Mucosa of descending colon (tissue), 3 donors: ENCODE results near the gene ODC1. TPM values are rescaled to one million over a fixed set of nuclear protein-coding genes. Genes with fewer than 3 reads are reported as not detected.

Source experiments
- ATAC-seq: fragments of 200-7000 bp; cut with Tn5 transposase; one replicate; pipeline ENCODE4 v1.9.1; 2020; ENCODE audit warnings: mild to moderate bottlenecking, moderate library complexity
- DNase-seq, 3 donors: peaks; one replicate each; pipeline ENCODE4 v3.0.0-alpha.2; 2020
- H3K36me3 ChIP-seq: fragments of 200-600 bp; one replicate; pipeline ENCODE4 v1.8.0; 2021; ENCODE audit warnings: low read depth, mild to moderate bottlenecking
- H3K4me1 ChIP-seq: fragments of 200-600 bp; one replicate; pipeline ENCODE4 v1.8.0; 2021; ENCODE audit warnings: low read depth, mild to moderate bottlenecking
- H3K4me3 ChIP-seq: fragments of 200-600 bp; one replicate; pipeline ENCODE4 v1.8.0; 2021; ENCODE audit warnings: mild to moderate bottlenecking
- H3K9me3 ChIP-seq: fragments of 200-600 bp; one replicate; pipeline ENCODE4 v1.8.0; 2021; ENCODE audit warnings: mild to moderate bottlenecking
- intact Hi-C, 2 donors: fragments of 100-400 bp; cut with DNase I in 1 of 2; cut with micrococcal nuclease in 1 of 2; formaldehyde crosslinking; loops; one replicate each; pipeline versions ENCODE4 v1.11.0 to v1.11.1; 2022; cut with DNase I, micrococcal nuclease
- total RNA-seq, 3 donors: library from RNA; stranded (reverse); fragmentation: NEBNext Ultra II Directional in 2 of 3; extraction: Animal tissue kit (Norgen Biotek cat#: 25700) in 2 of 3; gene quantifications; one replicate each; pipeline versions ENCODE4 v1.2.1 to v1.2.4, GENCODE V29; 2021 to 2023
- TF ChIP-seq, protein P1 (sequence below): fragments of 200-600 bp; IDR thresholded peaks from one replicate; pipeline ENCODE4 v1.8.0; 2022; ENCODE audit warnings: antibody characterized with exemption, mild to moderate bottlenecking
- donor health status: DM: no; HTN: no; CAD: no; lungs with moderate emphysema.
- donor health status: DM: no; HTN: no; CAD: no.
- donor health status: DM: no; HTN: yes; CAD: no.

ODC1 gene
- total RNA-seq, 3 donors from 2014 or later = 32.2 to 60.2 (median 35.7) TPM

DNA sequence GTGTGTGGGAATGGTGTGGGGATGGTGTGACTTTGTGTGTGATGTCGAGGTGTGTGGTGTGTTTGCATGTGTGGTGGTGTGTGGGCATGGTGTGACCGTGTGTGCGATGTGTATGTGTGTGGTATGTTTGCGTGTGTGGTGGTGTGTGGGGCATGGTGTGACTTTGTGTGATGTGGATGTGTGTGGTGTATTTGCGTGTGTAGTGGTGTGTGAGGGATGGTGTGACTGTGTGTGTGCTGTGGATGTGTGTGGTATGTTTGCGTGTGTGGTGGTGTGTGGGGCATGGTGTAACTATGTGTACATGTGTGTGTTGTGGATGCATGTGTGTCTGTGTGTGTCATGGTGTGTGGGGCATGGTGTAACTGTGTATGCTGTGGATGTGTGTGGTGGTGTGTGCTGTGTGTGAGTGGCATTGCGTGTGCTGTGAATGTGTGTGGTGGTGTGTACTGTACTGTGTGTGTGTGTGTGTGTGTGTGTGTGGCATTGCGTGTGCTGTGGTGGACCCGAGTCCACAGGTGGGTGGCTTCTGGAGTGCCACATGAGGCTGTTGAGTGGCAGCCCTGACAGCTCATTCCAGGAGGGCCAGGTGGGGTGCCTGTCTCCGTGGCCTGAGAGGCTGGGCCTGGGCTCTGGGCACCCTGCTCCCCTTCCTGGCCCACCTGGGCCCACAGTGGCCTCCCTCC is 14.7 kb downstream of the ODC1 start:
- Histone ChIP-seq H3K4me3 (no peak overlapping the region), H3K36me3 (no peaks in the 10 kb centered on the region), H3K9me3 (no peaks in the 10 kb centered on the region), H3K4me1 (peaks cover 26% of the 10 kb centered on the region)
- ATAC-seq = no peak
- intact Hi-C loops = loop anchor here (5.0 to 10.0 kb wide), 3 partner anchors 306 to 359 kb away; partner anchors contain the start of gene RRM2 (in 1 of the 2)
- DNase-seq = peak in 1 of 3 donors; percentile 34
- TF ChIP-seq, protein P1, sequence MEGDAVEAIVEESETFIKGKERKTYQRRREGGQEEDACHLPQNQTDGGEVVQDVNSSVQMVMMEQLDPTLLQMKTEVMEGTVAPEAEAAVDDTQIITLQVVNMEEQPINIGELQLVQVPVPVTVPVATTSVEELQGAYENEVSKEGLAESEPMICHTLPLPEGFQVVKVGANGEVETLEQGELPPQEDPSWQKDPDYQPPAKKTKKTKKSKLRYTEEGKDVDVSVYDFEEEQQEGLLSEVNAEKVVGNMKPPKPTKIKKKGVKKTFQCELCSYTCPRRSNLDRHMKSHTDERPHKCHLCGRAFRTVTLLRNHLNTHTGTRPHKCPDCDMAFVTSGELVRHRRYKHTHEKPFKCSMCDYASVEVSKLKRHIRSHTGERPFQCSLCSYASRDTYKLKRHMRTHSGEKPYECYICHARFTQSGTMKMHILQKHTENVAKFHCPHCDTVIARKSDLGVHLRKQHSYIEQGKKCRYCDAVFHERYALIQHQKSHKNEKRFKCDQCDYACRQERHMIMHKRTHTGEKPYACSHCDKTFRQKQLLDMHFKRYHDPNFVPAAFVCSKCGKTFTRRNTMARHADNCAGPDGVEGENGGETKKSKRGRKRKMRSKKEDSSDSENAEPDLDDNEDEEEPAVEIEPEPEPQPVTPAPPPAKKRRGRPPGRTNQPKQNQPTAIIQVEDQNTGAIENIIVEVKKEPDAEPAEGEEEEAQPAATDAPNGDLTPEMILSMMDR = no peak

GRCh38 chr2:10432311-10433181 is 15.6 kb downstream of the ODC1 start:
- intact Hi-C loops = loop anchor here (5.0 to 10.0 kb wide), 3 partner anchors 305 to 358 kb away; partner anchors contain the start of gene RRM2 (in 1 of the 2)
- H3K36me3 ChIP-seq = no peaks in the 10 kb centered on the region
- ATAC-seq = peak; percentile 79
- H3K4me3 ChIP-seq = no peak overlapping the region
- H3K4me1 ChIP-seq = peaks cover 27% of the 10 kb centered on the region
- DNase-seq = peak; percentile 78 to 83 (median 81)
- H3K9me3 ChIP-seq = no peaks in the 10 kb centered on the region
- TF ChIP-seq, protein P1 = no peak

GRCh38 chr2:10431797-10432196 is 16.3 kb downstream of the ODC1 start:
- peak; percentile 23 for ATAC-seq

DNA sequence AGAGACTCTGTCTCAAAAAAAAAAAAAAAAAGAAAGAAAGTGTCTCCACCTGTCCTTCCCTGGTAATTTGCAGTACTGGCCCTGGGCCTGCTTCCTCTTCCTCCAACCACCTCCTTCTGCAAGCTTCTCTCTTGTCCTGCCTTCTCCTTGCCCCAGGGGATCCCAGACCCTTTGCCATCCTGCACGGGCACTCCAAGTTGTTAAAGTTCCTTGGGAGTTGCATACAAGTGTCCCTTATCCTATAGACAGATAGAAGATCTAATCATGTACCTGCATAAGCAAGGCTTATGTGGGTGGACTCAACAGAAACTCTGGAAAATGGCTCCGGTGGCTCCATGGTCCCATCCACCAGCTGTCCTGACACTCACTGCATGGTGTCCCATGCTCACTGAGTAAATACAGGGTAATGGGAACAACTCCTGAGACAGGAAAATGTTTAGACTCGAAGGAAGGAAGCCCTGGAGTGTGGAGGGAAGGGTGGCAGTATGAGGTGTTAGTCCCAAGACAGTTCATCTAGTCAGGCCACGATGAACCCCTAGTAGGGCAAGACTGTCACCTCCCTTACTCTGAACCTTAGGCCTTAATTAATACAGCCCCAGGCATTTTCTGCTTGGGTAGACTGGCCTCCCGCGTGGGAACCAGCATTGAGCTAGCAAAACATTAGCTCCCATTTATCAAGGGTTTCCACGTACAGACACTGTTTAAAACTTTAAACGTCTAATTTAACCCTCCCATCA is 17.1 kb downstream of the ODC1 start:
- no peaks in the 10 kb centered on the region for H3K9me3 ChIP-seq
- intact Hi-C loops = loop anchor here (5.0 to 10.0 kb wide), 3 partner anchors 304 to 356 kb away; partner anchors contain the start of gene RRM2 (in 1 of the 2)
- ATAC-seq (no peak), DNase-seq (peak in 1 of 3 donors; percentile 10)
- no peak overlapping the region for H3K4me3 ChIP-seq
- H3K4me1 ChIP-seq = peaks cover 27% of the 10 kb centered on the region
- TF ChIP-seq, protein P1 = no peak
- no peaks in the 10 kb centered on the region for H3K36me3 ChIP-seq

More at GRCh38 chr2:10431797-10432196, 16.3 kb downstream of the ODC1 start:
- Histone ChIP-seq H3K4me1 (peaks cover 27% of the 10 kb centered on the region), H3K9me3 (no peaks in the 10 kb centered on the region), H3K36me3 (no peaks in the 10 kb centered on the region), H3K4me3 (no peak overlapping the region)
- peak; percentile 47 to 65 (median 57) for DNase-seq
- intact Hi-C loops = loop anchor here (5.0 to 10.0 kb wide), 3 partner anchors 304 to 357 kb away; partner anchors contain the start of gene RRM2 (in 1 of the 2)
- TF ChIP-seq, protein P1 = no peak

DNA sequence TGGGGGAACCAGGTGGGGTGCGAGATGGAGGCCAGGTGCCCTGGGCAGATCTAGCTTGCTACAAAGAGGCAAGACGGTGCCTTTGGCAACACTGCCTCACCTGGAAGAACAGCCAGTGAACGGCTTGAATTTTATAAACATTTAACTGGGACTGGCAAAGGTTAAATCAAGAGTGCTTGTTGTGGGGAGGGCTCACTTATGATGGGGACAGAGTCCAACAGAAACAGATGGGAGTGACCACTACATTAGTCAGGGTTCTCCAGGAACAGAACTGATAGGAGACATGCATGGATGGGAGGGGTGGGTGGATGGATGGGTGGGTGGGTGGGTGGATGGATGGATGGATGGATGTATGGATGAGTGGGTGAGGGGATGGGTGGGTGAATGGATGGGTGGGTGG is 19.2 kb downstream of the ODC1 start:
- Histone ChIP-seq H3K36me3 (no peaks in the 10 kb centered on the region), H3K4me3 (no peak overlapping the region), H3K4me1 (peaks cover 23% of the 10 kb centered on the region), H3K9me3 (no peaks in the 10 kb centered on the region)
- ATAC-seq = peak; percentile 51
- DNase-seq = peak in 2 of 3 donors; percentile 39 to 42
- intact Hi-C loops = no loop called here
- TF ChIP-seq, protein P1 = no peak
